HG03565 (cell line): ENCODE data around the gene PHKA1.
"Not testable (repeated sequence)": the region's sequence is repeated elsewhere in the genome, so short reads cannot be mapped to it uniquely, and the experiment has no call there.

Source experiments
- ATAC-seq: cut with Tn5 transposase; IDR thresholded peaks from one replicate; pipeline ENCODE4 v1.9.1; 2021; ENCODE audit warnings: mild to moderate bottlenecking, moderate library complexity; ENCODE audit not compliant: unreplicated experiment

PHKA1 gene

GRCh38 chrX:72713599-72714477 lies at the start of gene PHKA1:
PHKA1 (minus strand) TSS chrX:72714306; CDS start chrX:72713880, 426 bp downstream.
- ATAC-seq, result not testable (repeated sequence)

- not testable (repeated sequence) for ATAC-seq
Observed at GRCh38 chrX:72760454-72760853, 46.3 kb upstream of the PHKA1 start.

GRCh38 chrX:72748545-72748944 lies 34.4 kb upstream of the PHKA1 start:
- not testable (repeated sequence) for ATAC-seq

GRCh38 chrX:72745546-72745945 lies 31.4 kb upstream of the PHKA1 start:
- not testable (repeated sequence) for ATAC-seq

GRCh38 chrX:72735561-72735960 lies 21.5 kb upstream of the PHKA1 start:
- no peak for ATAC-seq

DNA sequence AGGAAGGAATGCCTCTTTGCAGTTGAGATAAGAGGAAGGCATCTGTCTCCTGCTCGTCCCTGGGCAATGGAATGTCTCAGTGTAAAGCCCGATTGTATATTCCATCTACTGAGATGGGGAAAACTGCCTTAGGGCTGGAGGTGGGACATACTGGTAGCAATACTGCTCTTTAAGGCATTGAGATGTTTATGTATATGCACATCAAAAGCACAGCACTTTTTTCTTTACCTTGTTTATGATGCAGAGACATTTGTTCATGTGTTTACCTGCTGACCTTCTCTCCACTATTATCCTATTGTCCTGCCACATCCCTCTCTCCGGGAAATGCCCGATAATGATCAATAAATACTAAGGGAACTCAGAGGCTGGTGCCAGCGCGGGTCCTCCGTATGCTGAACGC lies 19.5 kb upstream of the PHKA1 start:
- not testable (repeated sequence) for ATAC-seq

DNA sequence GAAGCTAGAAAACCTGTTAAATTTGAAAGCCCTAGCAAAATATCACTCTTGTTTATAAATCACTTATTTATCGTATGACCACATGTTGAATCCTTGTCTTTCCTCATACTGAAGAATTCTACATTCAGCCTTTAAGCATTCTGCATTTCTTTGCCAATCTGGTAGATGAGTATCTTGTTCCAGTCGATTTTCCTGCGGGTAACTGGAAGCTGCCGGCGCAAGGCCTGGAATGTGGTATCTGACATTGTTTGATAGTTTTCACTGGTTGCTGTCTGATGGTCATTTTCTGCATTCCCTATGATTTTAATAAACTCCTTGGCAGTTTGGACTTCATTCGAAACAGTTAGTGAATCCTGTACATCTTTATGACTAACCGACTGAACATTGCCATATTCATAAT lies 13.7 kb upstream of the PHKA1 start:
- no peak for ATAC-seq

GRCh38 chrX:72716766-72717165 lies 2.7 kb upstream of the PHKA1 start:
- no peak for ATAC-seq

DNA sequence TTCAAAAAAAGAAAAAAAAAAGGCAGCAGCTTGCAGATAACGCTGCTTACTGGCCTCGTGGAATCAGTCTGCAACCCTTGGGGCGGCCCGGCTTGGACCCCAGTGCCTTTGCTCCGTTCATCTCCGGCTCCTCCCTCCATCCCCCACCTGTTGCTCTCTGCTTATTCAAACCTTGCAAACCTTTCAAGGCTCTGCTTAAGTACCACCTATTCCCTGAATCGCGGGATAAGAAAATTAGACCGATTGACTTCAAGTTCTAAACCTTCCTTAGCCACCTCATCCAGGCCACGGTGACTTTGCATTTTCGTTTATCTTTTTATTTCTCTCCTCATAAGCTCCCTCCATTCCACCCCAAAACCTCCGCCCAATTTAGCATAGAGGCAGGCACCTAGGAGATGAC lies 1.4 kb upstream of the PHKA1 start:
- ATAC-seq, result no peak

DNA sequence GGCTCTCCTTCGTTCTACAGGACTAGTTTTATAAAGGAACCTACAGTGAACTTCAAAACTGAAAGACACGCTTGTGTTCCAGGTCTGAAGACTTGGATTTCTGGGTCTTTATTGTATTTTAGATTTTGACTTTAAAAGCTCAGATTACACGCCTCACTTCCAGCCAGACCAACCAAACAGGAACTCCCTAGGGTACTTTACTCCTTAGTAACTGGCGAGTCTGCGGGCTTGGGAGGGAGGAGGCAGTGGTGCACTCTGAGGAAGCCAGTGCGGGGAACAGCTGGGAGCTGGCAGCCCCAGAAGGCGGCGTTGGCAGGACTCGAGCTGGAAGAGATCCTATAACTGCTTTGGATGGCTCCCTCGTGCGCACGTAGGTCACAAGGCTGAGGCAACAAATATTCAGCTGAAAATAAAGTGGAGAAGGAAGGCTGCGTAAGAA lies 391 bp upstream of the PHKA1 start:
- ATAC-seq, result no peak

- ATAC-seq, result no peak
Observed at GRCh38 chrX:72713130-72713529, 976 bp downstream of the PHKA1 start.

DNA sequence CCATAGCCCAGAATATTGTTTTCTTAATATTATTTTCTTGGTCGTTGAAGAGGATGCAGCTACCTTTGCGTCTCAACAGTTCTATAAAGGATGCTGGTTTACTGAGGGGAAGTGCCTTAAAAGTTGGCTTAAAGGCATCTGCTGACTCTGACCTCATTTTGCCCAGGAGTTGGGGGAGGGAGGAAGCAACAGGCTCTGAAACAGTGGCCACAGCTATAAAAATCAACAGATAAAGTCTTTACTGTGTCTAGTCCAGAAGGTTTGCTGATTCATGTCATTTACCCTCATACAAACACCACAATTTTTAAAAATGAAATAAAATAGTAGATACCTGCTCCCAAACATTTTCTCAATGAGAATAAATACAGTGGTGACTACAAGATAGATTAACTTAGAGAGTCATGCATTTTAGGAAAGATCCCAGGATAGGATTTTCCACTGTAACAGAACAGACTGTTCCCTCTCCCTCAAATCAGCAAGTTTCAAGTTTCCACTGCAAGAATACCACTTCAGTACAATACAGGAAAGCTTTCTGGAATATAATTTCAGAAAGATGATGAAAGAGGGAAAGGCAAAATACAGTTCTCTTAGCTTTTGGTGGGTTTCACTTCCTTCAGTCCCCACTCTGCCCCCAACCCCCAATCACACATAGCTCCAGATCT lies 1.9 kb downstream of the PHKA1 start:
- ATAC-seq, result no peak

DNA sequence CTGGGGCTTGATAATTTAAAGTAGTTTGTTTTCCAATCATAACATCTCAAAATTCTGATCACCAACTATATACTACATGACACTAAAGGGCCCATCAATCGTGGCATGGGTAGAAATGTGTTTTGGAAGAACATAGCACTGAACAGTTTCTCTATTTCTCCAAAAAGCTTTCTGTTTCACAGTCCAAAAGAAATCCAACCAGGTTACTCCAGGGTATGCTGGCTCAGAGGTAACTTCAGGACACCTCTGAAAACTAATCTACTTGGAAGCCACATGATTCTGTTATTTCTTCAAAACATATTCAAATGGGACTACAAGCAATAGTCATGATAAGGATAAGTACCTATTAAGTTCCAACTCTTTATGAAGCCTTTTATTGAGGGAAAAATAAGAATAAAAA lies 8.3 kb downstream of the PHKA1 start:
- no peak for ATAC-seq

- no peak for ATAC-seq
Observed at GRCh38 chrX:72705111-72705510, 9.0 kb downstream of the PHKA1 start.

DNA sequence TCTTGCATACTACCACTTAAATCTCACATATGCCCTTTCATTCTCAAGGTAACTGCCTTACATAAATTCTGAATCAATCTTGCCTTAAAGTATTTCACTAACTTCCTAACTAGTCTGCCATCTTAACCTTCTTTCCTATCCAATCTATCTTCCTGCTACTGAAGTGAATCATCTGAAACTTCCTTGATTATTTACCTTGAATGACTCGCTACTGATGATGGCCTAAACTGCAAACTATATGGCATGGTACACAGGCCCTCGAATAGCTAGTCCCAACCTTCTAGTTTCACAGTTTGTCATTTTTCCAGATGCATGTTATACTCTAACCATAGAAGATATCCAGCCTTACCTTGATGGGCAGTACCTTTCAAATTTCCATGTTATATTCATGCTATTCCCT lies 19.9 kb downstream of the PHKA1 start:
- no peak for ATAC-seq

GRCh38 chrX:72693477-72693876 lies 20.6 kb downstream of the PHKA1 start:
- ATAC-seq, result no peak

DNA sequence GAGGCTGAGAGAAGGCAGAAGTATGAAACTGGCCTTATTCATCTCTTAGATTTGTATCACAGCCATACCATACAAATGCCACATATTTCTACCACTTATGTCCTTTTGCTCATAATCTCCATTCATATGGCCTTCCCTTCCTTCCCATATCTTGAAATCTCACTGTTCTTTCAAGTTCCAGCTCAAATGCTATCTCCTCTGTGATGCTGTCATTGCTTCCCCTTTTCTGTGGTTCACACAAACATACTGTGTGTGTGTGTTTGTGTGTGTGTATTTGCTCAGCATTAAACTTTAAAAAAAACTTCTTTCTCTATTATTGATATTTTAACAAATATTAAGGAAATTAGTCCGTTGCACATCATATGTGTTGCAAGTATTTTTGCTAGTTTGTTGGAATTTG lies 26.7 kb downstream of the PHKA1 start:
- ATAC-seq, result no peak

- no peak for ATAC-seq
Observed at GRCh38 chrX:72685810-72686456, 28.2 kb downstream of the PHKA1 start.

DNA sequence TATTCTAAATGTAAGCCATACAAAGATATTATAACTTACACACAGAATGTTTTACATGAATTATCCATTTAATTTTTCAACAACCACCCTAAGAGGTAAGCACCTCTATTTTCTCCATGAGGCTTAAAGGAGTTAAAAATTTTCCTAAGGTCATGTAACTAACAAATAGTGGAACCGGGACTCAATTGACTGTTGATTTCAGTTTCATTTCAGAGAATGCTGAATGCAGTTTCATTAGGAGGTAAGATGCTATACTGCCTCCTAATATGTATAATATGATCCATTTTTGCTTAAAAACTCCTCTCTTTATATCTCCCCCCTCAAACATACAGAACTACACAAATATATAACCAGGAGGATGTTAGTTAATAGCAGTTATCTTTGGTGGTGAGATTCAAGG lies 29.1 kb downstream of the PHKA1 start:
- ATAC-seq, result no peak

GRCh38 chrX:72683631-72684030 lies 30.5 kb downstream of the PHKA1 start:
- no peak for ATAC-seq

DNA sequence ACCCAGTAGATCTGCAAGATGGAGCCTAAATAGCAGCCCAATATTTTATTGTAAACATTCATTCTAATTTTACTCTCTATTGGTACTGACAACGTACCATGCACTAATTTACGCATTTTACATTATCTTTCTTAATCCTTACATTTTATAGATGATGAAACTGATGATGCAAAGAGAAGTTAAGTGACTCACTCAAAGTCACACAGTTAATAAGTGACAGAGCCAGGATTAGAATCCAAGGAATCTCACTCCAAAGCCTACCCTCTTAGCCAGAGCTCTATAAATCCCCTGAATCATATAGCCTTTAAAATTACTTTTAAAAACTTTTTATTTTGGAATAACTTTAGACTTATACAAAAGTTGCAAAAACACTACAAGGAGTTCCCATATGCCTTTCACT lies 37.6 kb downstream of the PHKA1 start:
- ATAC-seq, result no peak

DNA sequence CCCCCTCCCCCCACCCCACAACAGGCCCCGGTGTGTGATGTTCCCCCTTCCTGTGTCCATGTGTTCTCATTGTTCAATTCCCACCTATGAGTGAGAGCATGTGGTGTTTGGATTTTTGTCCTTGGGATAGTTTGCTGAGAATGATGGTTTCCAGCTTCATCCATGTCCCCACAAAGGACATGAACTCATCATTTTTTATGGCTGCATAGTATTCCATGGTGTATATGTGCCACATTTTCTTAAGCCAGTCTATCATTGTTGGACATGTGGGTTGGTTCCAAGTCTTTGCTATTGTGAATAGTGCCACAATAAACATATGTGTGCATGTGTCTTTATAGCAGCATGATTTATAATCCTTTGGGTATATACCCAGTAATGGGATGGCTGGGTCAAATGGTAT lies 40.2 kb downstream of the PHKA1 start:
- not testable (repeated sequence) for ATAC-seq
